Hematopoietic multipotent progenitor cell (in vitro differentiated cells): ENCODE data around the gene TPCN2. TPM values are rescaled to one million over a fixed set of nuclear protein-coding genes. Genes with fewer than 3 reads are reported as not detected.
A peak's percentile ranks its signal among the peaks of the same experiment; 100 is the strongest.

Experiments
- DNase-seq, 3 donors: peaks; one replicate each; pipeline ENCODE4 v3.0.0-alpha.2; 2011 to 2015; ENCODE audit warnings: low read depth in 2 of 3, low spot score in 2 of 3
- total RNA-seq: library from RNA; depleted of rRNA; stranded (reverse); fragments of >200 nt; gene quantifications from one replicate; pipeline ENCODE4 v1.2.3, GENCODE V29; 2012

TPCN2 gene
- total RNA-seq, 1 donor: 32.6 TPM

GRCh38 chr11:69108030-69108429, 59.3 kb downstream of the TPCN2 start:
- DNase-seq: no peak

DNA sequence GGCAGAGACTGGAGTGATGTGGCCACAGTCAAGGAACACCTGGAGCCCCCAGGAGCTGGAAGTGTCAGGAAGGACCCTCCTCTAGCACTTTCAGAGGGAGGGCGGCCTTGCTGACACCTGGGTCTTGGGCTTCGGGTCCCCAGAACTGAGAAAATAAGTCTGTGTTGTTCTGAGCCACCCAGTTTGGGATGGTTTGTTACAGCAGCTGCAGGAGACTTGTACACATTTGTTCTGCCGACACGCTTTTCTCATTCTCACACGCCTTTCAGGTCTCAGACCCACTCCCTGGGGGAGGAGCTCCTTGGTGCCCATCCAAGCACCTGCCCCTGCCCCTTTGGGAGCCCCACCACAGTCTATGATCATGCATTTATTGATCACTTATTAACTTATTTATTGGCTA, 59.8 kb downstream of the TPCN2 start:
- DNase-seq: no peak

DNA sequence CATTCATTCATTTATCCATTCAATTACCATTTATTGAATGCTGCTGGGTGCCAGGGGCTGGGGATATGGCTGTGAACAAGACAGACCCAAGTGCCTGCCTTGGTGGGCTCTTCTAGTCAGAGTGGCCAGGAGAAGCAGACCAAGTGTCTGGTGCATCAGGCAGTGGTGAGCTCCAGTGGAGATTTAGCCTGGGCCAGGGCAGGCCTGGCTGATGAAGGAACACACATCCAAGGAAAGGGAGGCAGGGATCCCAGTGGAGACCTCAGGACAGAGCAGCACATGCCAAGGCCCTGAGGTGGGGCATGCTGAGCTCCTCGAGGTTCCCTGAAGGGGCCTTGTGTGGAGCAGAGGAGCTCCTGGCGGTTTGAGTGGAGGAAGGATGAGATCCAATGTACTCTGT, 60.4 kb downstream of the TPCN2 start:
- DNase-seq: no peak

- no peak for DNase-seq
These were observed 61.7 kb downstream of the TPCN2 start for GRCh38 chr11:69110451-69110850.

DNA sequence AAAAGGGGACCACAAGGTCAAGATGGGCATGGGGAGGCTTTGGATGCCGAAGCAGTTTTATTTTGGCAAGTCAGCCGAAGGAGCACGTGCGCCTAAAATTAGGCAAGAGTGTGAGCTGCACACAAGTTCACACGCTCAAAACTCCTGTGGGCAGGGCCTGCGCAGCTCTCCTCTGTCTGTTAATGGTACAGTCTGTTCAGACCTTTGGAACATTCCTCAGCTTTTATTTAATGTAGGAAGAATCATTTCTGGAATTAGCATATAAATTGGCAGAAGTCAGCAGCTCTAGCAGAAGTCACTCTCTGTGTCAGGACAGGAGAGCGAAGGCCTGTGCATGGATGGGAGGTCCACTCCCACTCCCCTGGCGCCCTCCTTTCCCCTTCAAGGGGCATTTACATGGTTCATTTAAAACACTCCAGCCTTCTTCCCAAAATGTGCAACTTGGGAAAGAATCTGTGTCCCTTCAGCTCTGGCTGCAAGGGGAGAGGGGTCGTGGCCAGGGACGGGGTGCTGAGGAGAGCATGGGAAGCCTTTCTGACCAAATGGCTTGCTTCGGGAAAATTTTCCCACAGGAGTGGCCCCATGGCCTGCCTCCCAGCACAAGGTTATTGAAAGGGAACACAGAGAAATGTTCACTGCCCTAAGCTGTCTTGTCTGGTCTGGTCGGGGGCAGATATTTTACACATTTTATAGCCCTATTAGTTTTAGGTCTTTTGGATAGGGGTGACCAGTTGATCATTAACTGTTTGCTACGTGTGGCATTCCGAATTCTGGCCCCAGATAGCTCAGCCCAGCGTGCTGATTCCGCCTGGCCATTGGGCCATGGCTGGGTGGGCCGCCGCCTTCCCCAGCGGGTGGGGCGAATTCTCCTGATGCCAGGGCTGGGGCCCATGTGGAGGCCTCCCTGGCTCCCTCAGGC, 63.2 kb downstream of the TPCN2 start:
- DNase-seq: no peak

- DNase-seq: no peak
These were observed 64.5 kb downstream of the TPCN2 start for GRCh38 chr11:69113226-69113625.

- DNase-seq: no peak
These were observed 65.1 kb downstream of the TPCN2 start for GRCh38 chr11:69113646-69114340.

DNA sequence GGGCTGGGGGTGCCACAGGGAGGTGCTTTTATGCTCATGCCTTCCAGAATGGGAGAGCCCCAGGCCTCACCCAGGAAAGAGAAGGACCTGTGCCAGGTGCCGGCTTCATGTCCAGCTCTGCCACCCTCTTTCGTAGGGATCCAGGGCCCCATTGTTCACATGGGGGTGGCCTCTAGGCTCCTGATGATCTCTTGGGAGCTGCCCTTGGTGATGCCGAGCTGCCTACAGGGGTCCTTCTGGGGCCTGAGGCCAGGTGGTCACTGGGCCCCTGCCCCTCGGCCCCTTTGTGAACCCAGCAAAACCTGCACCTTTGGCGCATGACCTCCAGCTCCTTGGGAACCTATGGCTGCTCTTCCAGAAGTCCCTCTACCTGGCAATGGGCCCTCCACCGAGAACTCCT, 65.6 kb downstream of the TPCN2 start:
- DNase-seq: no peak

GRCh38 chr11:69114811-69115523, 66.2 kb downstream of the TPCN2 start:
- no peak for DNase-seq

GRCh38 chr11:69115586-69116560, 67.1 kb downstream of the TPCN2 start:
- DNase-seq: no peak

DNA sequence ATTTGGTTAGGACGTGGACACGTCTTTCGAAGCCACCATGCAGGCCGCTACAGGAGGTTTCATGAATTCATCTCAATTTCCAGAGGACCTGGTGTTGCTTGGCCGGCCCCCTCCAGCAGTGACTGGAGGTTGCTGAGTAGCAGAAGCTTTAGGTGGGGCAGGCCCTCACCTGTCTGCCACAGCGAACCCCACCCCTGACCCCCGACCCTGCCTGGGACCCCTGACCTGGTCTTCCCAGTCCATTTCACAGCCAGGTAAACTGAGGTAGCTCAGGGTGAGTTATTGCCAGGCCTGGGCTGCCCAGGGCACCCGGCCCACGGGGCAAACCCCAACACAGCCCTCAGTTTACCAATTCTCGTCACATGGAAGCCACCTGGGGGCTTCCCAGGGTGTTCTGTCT, 67.9 kb downstream of the TPCN2 start:
- no peak for DNase-seq

- no peak for DNase-seq
These were observed 70.5 kb downstream of the TPCN2 start for GRCh38 chr11:69119190-69119589.

DNA sequence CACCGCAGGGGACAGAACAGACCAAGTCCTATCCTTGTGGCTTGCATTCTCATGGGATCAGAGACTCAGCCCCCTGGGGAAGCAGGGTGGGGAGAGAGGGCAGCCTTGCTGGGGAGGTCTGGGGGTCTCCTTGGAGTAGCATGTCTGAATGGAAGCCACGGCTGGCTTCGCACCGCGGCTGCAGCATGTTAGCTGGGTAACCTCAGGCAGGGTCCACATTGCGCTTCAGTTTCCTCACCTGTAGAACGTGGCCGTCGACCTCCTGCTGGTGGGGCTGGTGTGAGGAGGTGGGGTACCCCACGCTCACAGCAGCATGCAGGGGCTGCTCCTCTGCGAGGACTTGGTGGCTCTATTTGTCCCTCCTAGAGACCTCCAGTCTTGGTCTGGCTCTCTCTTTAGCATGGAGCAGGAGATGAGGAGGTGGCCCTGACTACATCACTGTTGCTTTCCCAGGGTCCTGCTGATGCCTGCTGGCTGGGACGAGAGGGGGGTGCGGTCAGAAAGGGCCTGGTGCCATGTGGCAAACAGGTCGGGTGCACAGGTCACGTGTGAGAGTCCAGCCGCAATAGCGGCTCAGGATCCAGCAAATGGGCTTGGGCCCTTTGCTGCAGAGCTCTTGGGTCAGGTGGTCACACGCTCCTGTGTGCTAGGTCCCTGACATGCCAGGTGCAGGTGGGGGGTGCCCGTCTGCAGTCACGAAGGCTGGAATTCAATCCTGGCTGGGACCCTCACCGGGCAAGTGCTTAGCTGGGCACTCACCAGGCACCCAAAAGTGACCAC, 71.6 kb downstream of the TPCN2 start:
- no peak for DNase-seq

DNA sequence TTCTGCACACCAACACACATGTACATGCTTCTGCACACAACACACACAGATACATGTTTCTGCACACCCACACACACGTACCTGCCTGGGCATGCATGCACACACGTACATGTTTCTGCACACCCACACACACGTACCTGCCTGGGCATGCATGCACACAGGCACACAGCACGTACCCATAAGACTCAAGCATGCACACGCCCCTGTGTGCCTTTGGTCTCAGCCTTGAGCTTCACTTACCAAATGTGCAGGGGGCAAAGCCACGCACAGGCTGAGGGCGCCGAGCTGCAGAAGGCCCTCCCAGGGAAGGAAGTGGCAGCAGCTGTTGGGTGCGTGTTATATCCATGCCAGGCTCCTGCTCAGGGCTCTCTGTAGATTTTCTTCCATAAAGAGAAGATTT, 72.3 kb downstream of the TPCN2 start:
- peak in 1 of 3 donors; percentile 27 for DNase-seq

GRCh38 chr11:69121621-69122325, 73.0 kb downstream of the TPCN2 start:
- no peak for DNase-seq

DNA sequence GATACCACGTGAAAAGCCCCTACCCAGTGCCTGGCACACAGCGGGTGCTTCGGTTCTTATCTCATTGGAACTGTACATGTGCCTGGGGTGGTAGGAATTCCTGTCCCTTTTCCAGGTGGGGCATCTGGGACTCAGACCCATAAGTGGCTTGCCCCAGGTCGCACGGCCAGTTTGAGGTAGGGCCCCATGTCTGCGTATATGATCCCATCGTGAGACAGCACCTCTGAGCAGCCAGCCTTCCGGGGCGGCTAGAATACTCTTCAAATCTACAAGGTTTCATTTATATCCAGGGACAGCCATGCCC, 73.5 kb downstream of the TPCN2 start:
- DNase-seq: no peak

- peak in 2 of 3 donors; percentile 30 to 43 for DNase-seq
These were observed 74.1 kb downstream of the TPCN2 start for GRCh38 chr11:69122630-69123431.
